Measurements from ENCODE around the gene PHACTR1. TPM values are rescaled to one million over a fixed set of nuclear protein-coding genes. Genes with fewer than 3 reads are reported as not detected.

The PHACTR1 gene
- total and polyA plus RNA-seq, 2 of the 4 experiments (the other 2 are of a cell fraction) = not detected

DNA sequence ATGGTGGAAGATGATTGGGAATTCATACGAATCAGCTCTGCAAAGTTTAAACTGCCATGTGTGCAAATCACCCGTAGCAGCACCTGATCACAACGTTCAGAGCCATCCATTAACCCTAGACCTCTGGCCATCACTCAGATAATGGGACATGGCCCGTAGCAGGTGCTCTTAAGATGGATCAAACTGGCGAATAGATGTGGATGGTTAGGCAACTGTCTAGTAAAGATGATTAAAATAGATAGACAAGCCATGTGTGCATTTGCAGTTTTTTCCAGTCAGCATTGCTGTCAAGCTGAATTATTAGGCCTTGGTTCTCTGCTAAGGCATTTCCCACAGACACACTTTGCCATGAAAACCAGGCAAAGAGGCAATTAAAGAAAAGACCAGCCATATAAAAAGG is 40.6 kb upstream of the PHACTR1 start:
- Histone ChIP-seq H2BK15ac (ENCODE audit: low read depth, low read length) (no peak overlapping the region), H2AK5ac (ENCODE audit: low read depth, low read length) (no peak overlapping the region), H2BK20ac (ENCODE audit: low read depth, low read length) (no peak overlapping the region), H3K4me1 (ENCODE audit: control insufficient read depth, insufficient read depth, low read length) (no peaks in the 10 kb centered on the region), H2AFZ (replicated peaks; ENCODE audit: low read length, poor library complexity) (no peak overlapping the region), H3K27ac (ENCODE audit: insufficient read depth, low read length) (no peak overlapping the region), H4K20me1 (ENCODE audit: insufficient read depth, low read length) (no peaks in the 10 kb centered on the region), H2BK5ac (ENCODE audit: low read depth, low read length, poor library complexity, severe bottlenecking) (no peak overlapping the region), H4K91ac (ENCODE audit: insufficient read depth, low read depth, low read length) (no peak overlapping the region), H3K14ac (replicated peaks; ENCODE audit: low read depth, low read length) (no peak overlapping the region), H4K8ac (ENCODE audit: low read depth in 2 of 2, low read length in 2 of 2) (no peak overlapping the region), H3K9ac (ENCODE audit: low read depth, low read length) (no peak overlapping the region), H3K79me1 (ENCODE audit: low read depth in 1 of 2, low read length in 2 of 2) (no peaks in the 10 kb centered on the region), H3K4ac (ENCODE audit: low read depth, low read length) (no peak overlapping the region), H3K18ac (ENCODE audit: low read depth, low read length) (no peak overlapping the region), H3K4me2 (ENCODE audit: low read depth, low read length) (no peak overlapping the region), H2BK120ac (ENCODE audit: low read depth, low read length) (no peak overlapping the region), H3K4me3 (ENCODE audit: insufficient read depth, low read depth, low read length) (no peak overlapping the region), H3K9me1 (ENCODE audit: insufficient read depth, low read length) (no peaks in the 10 kb centered on the region), H3K27me3 (ENCODE audit: control insufficient read depth, insufficient read depth, low read length) (no peaks in the 10 kb centered on the region), H3K23ac (ENCODE audit: low read depth, low read length) (no peak overlapping the region), H3K9me3 (ENCODE audit: control insufficient read depth, insufficient read depth, low read length) (no peaks in the 10 kb centered on the region), H3K56ac (ENCODE audit: extremely low read depth, insufficient read depth, low read length) (no peak overlapping the region), H4K5ac (ENCODE audit: low read depth, low read length) (no peak overlapping the region), H3K36me3 (ENCODE audit: control insufficient read depth, insufficient read depth, low read length) (no peaks in the 10 kb centered on the region), H2AK9ac (replicated peaks; ENCODE audit: low read depth, low read length, poor library complexity) (no peak overlapping the region)
- in situ Hi-C loops (cut with MboI; ENCODE audit: low sequenced_read_pairs) = no loop called here
- dilution Hi-C loops (cut with HindIII; ENCODE audit: low sequenced_read_pairs, unreplicated experiment) = no loop called here
- BruUV-seq (replicated peaks) = no TSS peak
- CTCF ChIA-PET = no interaction called here
- ATAC-seq (ENCODE audit: low read depth) (no peak), DNase-seq (no peak)
- WGBS, 2 experiments (ENCODE audit: extremely low coverage in 2 of 2, insufficient read length in 1 of 2) = no CpG with 5 or more reads among the region's 5 CpGs
- POLR2A ChIA-PET (ENCODE audit: unreplicated experiment) = no interaction called here
- intact Hi-C loops (cut with micrococcal nuclease) = no loop called here
- TF ChIP-seq MAFK (IDR thresholded peaks at IDR 0.05; ENCODE audit: low read depth, low read length) (no peak), CHD1 (IDR thresholded peaks at IDR 0.05; ENCODE audit: low read depth, low read length) (no peak), BHLHE40 (IDR thresholded peaks at IDR 0.05; ENCODE audit: low read depth, low read length) (no peak), RCOR1 (IDR thresholded peaks at IDR 0.05; ENCODE audit: insufficient replicate concordance, low read length) (no peak)
- TF ChIP-seq, protein P1, sequence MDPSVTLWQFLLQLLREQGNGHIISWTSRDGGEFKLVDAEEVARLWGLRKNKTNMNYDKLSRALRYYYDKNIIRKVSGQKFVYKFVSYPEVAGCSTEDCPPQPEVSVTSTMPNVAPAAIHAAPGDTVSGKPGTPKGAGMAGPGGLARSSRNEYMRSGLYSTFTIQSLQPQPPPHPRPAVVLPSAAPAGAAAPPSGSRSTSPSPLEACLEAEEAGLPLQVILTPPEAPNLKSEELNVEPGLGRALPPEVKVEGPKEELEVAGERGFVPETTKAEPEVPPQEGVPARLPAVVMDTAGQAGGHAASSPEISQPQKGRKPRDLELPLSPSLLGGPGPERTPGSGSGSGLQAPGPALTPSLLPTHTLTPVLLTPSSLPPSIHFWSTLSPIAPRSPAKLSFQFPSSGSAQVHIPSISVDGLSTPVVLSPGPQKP (IDR thresholded peaks at IDR 0.05; ENCODE audit: borderline replicate concordance, low read depth, low read length) = no peak
